NCI-H1048 (cell line): ENCODE results near the gene RAP1GAP.

Source experiments
- DNase-seq: peaks from one replicate; lab custom pipeline; 2025; lab: John Stamatoyannopoulos, UW

RAP1GAP gene

GRCh38 chr1:21669258-21670058 lies at the start of gene RAP1GAP:
TSS of gene RAP1GAP (minus strand) at chr1:21669357. CDS start at chr1:21620032, 49,325 bp downstream.
- DNase-seq = no peak

- DNase-seq = no peak
These were observed 47.0 kb upstream of the RAP1GAP start for GRCh38 chr1:21716169-21716568.

DNA sequence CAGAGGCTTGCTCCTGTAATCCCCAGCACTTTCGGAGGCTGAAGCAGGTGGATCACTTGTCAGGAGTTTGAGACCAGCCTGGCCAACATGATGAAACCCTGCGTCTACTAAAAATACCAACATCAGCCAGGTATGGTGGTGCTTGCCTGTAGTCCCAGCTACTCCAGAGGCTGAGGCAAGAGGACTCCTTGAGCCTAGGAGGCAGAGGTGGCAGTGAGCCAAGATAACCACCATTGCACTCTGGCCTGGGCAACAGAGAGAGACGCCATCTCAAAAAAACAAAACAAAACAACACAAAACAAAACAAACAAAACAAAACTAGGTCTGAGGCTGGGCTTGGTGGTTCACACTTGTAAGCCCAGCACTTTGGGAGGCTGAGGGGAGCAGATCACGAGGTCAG lies 38.7 kb upstream of the RAP1GAP start:
- DNase-seq = no peak

- DNase-seq = no peak
These were observed 38.1 kb upstream of the RAP1GAP start for GRCh38 chr1:21707086-21707840.

GRCh38 chr1:21706151-21706835 lies 37.1 kb upstream of the RAP1GAP start:
- no peak for DNase-seq

DNA sequence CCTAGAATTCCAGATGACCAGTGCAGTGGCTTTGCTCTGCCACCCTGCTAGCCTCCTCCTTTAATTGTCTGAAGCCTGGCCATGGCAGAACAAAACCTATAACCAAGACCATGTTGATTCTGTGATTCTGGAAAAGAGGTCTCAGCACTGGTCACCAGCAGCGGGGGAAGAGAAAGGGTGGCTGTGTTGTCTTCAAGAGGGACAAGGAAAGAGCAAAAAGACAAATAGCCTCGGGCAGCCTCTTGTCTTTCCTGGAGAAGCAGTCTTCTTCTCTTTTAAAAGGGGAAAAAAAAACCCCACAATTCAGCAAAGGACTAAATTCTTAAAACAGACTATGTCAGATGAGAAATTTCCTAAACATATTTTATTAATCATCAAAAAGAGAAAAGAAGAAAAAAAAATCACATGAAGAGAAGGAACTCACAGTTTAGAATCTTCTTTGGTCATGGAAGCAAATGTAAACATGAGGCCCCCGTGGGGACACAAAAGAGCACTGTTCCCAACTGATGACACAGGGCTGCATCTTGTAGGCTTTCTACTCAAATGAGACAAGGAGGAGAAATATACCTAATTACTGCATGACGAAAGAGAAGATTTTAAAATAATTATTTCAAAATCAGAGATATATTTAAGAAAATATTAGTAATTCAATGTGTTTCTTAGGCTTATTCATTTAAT lies 36.3 kb upstream of the RAP1GAP start:
- DNase-seq = no peak

GRCh38 chr1:21704145-21704544 lies 35.0 kb upstream of the RAP1GAP start:
- DNase-seq = no peak

DNA sequence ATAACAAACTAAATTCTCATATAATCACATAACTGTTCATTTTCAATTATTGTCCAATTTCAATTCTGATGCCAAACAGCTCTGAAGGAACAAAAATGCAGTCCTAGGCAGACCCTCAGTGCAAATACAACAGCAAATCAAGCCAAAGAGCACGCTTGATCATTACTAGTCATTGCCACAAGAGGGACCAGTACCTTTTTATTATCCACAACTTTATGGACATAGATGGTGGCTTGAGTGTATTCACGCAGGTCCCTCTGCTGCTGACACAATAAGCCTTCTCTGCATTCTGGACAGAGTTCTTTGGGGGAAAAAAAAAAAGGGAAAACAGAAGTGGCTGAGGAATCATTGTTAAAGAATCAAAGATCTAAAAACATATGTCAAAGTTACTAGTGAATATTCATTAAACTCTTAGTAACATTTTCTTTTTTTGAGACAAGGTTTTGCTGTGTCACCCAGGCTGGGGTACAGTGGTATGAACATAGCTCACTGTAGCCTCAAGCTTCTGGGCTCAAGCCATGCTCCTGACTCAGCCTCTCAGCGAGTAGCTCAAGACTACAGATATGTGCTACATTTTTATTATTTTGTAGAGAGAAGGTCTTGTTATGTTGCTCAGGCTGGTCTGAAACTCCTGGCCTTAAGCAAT lies 34.3 kb upstream of the RAP1GAP start:
- no peak for DNase-seq

- no peak for DNase-seq
These were observed 33.6 kb upstream of the RAP1GAP start for GRCh38 chr1:21702780-21703179.

- DNase-seq = no peak
These were observed 32.2 kb upstream of the RAP1GAP start for GRCh38 chr1:21701401-21701800.

- no peak for DNase-seq
These were observed 30.9 kb upstream of the RAP1GAP start for GRCh38 chr1:21700094-21700493.

DNA sequence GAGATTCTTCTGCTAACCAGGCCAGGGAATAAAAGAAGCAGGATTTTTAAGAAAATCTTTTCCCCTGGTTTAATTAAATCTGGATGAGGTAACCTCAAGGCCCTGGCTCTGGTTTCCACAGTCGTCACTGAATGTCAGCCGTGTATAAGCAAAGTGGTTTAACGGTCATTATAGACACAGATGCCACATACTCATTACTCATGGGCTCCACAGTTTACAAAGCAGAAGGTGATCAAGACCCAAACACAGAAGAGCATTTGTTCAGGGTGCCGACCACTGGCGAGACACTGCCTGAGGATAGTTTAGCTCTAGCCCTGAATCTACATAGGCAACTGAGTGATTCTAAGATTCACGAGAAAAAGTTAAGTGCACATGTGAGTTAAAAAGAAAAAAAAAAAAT lies 27.8 kb upstream of the RAP1GAP start:
- no peak for DNase-seq

DNA sequence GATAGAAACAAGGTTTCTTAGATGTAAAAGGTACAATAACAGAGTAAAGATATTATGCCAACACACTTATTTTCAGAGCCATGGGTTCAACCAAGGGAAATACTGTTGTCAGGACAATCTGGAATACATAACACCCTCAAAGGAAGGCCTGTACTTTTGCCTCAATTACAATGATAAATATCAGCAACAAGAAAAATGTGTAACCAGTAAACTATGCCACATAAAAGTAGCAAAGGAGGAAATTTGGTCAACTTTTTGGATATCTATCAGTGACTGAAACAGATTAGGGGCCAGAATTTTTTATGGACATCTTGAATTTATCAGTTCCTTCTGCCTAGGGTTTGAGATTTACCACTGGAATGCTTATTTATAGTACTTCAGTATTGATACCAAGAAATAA lies 24.6 kb upstream of the RAP1GAP start:
- no peak for DNase-seq

GRCh38 chr1:21691739-21692138 lies 22.6 kb upstream of the RAP1GAP start:
- DNase-seq = no peak

DNA sequence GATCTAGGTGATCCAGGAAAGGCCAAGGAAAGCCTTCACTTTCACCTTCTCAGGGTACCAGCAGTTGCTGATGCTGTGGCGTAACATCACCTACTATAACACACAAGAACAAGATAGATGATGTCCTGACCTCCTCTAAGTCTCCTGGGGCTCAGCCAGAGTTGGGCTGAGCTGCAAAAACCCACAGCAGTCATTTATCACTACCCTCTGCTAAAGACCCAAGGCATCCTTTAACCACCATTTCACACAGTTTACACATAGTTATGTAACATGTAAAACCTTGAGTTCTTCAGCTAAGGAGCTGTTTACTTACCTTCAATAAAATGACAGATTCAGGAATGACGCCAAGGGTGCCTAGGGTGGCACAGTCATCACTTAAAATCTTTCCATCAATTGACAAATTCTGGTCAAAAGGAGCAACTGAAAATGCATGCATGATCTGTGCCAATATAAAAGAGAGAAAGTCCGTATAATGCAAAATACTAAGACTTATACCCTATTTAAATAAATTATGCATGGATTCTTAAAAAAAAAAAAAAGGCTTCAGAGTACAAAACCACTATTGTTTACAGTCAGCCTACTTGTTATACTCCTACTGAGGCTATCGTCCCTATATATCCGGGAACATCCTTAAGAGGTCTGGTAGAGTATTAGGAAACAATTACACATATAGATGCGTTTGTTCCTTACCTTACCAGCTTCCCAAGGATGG lies 20.7 kb upstream of the RAP1GAP start:
- DNase-seq = no peak

DNA sequence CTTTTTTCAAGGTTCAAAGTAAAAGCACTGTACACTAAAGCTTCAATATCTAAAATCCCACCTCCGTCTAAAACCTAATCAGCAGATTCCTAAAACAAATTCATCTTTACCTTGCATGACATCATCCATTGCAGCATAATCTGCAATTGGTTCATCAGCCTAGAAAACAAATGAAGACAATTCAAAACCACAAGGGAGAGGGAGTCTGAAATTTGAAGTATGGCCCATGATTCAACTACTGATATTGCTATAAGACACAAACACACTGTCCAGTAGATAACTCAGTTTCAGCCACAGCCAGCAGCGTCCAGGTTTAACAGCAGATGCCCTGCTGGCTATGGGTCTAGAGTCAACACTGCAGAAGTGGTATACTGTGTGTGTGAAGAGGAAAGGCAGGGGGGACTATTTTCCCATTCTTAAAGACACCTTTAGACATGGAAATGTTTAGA lies 17.9 kb upstream of the RAP1GAP start:
- DNase-seq = no peak

GRCh38 chr1:21685946-21686678 lies 17.0 kb upstream of the RAP1GAP start:
- no peak for DNase-seq

GRCh38 chr1:21681426-21681825 lies 12.3 kb upstream of the RAP1GAP start:
- no peak for DNase-seq

GRCh38 chr1:21680918-21681317 lies 11.8 kb upstream of the RAP1GAP start:
- DNase-seq = no peak

- DNase-seq = no peak
These were observed 11.2 kb upstream of the RAP1GAP start for GRCh38 chr1:21680381-21680780.
